ENCODE data around the gene KTN1. TPM values are rescaled to one million over a fixed set of nuclear protein-coding genes. Genes with fewer than 3 reads are reported as not detected.

KTN1 gene
- total and polyA plus RNA-seq, 2 experiments from 2014 or later = 124 to 607 TPM

- Histone ChIP-seq H3K9me2 (ENCODE audit: insufficient read depth) (no peaks in the 10 kb centered on the region), H3K4me3 (no peak overlapping the region), H4K20me1 (replicated peaks; ENCODE audit: insufficient read depth) (peaks cover 5% of the 10 kb centered on the region; the same call in 1 of the 2 replicates), H3K36me3 (ENCODE audit: insufficient read depth) (peaks cover 25% of the 10 kb centered on the region), H3F3A (replicated peaks; ENCODE audit: low read depth) (no peaks in the 10 kb centered on the region), H2AFZ (no peak overlapping the region), H3K4me1 (ENCODE audit: insufficient read depth) (no peaks in the 10 kb centered on the region), H3K27ac (ENCODE audit: low read depth) (no peak overlapping the region), H3K79me2 (replicated peaks; ENCODE audit: insufficient read depth) (peaks cover 6% of the 10 kb centered on the region; the same call in 1 of the 2 replicates), H3K27me3 (ENCODE audit: insufficient read depth) (no peaks in the 10 kb centered on the region), H3K4me2 (no peak overlapping the region)
- Mint-ChIP-seq H3K36me3 (ENCODE audit: low read depth) (peaks cover 67% of the 10 kb centered on the region), H3K4me3 (no peak overlapping the region), H3K9me3 (peaks cover 8% of the 10 kb centered on the region), H3K27ac (no peak overlapping the region), H3K27me3 (ENCODE audit: insufficient read depth, low read depth, poor library complexity) (no peaks in the 10 kb centered on the region), H3K4me1 (no peaks in the 10 kb centered on the region)
- no peak for TF ChIP-seq ZNF114 (CRISPR knock-in tag; IDR thresholded peaks at IDR 0.05)
- TF ChIP-seq REST (IDR thresholded peaks at IDR 0.05; ENCODE audit: unreplicated experiment) = no peak
- no peak for TF ChIP-seq ZNF331 (CRISPR knock-in tag; IDR thresholded peaks at IDR 0.05; ENCODE audit: low read depth)
- no peak for TF ChIP-seq CREB1 (CRISPR knock-in tag; IDR thresholded peaks at IDR 0.05; ENCODE audit: low read depth)
- no peak for TF ChIP-seq ZNF462 (CRISPR knock-in tag; IDR thresholded peaks at IDR 0.05)
- no peak for TF ChIP-seq POLR2AphosphoS5 (IDR thresholded peaks at IDR 0.05; ENCODE audit: low read depth)
- no peak for TF ChIP-seq CTCF (conservative IDR thresholded peaks at IDR 0.05; ENCODE audit: low read depth in 2 of 2)
- no peak for TF ChIP-seq ETS1 (IDR thresholded peaks at IDR 0.05)
- TF ChIP-seq JUNB (IDR thresholded peaks at IDR 0.05; ENCODE audit: unreplicated experiment) = no peak
- no peak for TF ChIP-seq EZH2 (IDR thresholded peaks at IDR 0.05; ENCODE audit: low read depth, unreplicated experiment)
- TF ChIP-seq EZH2phosphoT487 (IDR thresholded peaks at IDR 0.05; ENCODE audit: unreplicated experiment) = no peak
- TF ChIP-seq STAT1 (IDR thresholded peaks at IDR 0.05; ENCODE audit: unreplicated experiment) = no peak
- no peak for TF ChIP-seq NANOG (IDR thresholded peaks at IDR 0.05; ENCODE audit: borderline replicate concordance)
- ATAC-seq (no peak), DNase-seq (ENCODE audit: low spot score) (no peak)
Observed at GRCh38 chr14:55625481-55625880, 45.5 kb downstream of the KTN1 start.
